ENCODE measurements around the gene EHHADH.
"Not testable (repeated sequence)": the region's sequence is repeated elsewhere in the genome, so short reads cannot be mapped to it uniquely, and the experiment has no call there.

Gene EHHADH

DNA sequence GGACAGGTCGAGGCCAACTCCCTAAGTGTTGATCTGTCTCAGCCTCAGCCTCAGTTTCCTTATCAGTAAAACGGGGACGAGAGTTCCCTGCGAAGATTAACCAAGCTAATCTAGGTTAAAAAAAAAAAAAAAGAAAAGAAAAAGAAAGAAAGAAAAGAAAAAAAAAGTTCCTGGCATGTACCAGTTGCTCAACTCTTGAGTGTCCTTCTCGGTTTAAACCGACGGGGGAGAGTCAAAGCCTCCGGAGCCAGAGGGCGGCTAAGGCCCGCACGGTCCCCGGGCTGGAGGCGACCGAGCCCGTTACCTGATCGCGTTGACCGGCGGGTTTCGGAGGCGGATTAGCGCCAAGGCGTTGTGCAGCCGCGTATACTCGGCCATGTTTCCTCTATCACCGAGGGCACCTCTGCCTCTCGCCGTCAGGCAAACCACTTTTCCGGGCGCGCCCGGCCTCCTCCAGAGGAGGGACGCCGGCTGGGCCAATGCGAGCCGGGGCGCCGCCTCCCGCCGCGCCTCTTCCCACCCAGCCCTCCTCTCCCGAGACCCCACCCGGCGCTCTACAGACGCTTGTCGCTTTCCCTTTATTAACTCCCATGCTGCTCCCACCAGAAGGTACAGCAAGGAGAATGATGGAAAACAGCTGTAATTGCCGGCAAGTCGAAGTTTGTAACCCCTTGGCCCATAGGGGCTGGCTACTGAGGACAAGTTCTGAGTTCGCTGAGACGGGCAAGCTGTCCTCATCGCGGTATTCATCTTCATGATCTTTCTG is at the start of gene EHHADH:
TSS of gene EHHADH (minus strand) at position 405 of the 766 bp plus-strand sequence. CDS start at position 378, 27 bp downstream.
- DNase-seq = no peak

DNA sequence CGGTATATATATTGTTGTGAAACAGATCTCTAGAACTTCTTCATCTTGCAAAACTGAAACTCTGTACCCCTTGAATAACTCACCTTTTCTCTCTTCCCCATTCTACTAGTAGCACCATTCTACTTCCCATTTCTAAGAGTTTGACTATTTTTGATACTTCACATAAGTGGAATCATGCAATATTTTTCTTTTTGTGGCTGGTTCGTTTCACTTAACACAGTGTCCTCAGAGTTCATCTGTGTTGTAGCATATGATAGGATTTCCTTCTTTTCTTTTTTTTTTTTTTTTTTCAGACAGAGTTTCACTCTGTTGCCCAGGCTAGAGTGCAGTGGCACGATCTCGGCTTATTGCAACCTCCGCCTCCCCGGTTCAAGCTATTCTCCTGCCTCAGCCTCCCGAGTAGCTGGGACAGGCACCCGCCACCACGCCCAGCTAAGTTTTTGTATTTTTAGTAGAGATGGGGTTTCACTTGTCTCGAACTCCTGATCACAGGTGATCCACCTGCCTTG is 46.1 kb upstream of the EHHADH start:
- not testable (repeated sequence) for DNase-seq

DNA sequence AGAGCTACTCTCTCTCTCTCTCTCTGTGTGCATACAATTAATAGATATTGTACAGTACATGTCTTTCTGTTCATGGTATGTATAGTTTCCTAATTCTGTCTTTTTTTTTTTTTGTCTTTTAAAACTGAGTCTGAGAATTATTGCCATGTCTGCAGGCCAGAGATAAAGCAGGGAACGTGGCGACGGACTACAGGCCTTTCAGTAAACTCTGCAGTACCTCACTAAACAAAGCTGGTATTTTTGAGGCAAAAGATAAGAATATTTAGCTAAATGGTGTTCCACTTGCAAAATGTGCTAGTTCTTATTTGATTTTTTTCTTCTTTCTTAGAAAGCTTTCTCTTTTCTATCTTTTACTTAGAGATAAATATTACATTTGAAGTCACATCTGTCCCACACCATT is 44.0 kb upstream of the EHHADH start:
- no peak for DNase-seq

DNA sequence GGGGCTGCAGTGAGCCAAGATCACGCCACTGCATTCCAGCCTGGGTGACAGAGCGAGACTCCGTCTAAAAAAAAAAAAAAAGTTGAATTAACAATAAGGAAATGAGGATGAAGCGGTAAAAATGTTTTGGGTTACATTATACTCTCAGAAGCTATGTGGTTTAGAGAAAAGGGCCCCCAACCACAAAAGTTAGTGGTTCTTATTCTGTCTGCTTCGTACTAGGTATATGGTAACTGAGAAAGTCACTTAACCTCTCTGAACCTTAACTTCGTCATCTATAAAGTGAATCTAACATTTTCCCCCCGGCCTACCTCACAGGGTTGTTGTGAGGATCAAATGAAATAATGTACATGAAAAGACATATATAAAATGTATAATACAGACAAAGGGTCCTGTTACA is 38.4 kb upstream of the EHHADH start:
- no peak for DNase-seq

DNA sequence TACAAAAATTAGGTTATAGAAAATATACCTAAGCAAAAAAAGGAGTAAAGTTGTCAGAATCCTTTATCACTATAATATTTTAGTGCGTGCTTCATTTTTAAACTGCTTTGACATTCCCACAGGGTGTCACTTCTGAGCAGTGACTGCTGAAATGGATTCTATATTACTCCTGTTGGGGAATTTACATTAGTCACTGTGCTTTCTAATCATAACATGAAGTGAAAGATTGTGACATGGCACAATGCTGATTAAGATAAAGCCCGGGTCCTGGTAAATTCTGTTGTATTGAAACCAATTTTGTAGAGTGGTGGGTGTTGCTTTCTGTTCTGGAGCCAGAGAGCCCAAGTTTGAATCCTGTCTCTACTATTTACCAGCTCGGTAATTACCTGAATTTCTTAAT is 36.4 kb upstream of the EHHADH start:
- no peak for DNase-seq

DNA sequence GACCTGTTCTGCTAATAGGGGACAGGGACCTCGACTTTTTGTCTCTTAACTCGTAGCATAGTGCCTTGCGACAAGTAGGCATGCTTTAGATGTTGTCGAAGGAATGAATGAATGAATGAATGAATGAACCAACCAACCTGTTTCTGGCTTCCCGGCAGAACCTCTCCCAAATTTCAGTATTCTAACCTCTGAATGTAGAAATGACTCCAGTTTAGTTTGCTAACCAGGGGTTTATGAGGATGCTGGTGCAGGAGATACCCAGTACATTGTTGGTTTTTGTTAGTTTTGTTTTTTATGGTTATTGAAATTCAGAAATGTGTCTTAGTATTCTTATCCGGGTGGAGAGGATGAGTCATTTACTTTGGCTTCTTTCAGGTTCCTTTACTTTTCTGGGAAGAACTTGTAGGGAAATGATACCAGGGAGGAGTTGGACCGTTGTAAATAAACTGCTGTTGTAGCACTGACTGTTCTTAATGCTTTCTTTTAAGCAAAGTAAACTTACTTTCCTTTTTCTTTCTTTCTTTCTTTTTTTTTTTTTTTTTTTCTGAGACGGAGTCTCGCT is 29.6 kb upstream of the EHHADH start:
- DNase-seq = no peak

DNA sequence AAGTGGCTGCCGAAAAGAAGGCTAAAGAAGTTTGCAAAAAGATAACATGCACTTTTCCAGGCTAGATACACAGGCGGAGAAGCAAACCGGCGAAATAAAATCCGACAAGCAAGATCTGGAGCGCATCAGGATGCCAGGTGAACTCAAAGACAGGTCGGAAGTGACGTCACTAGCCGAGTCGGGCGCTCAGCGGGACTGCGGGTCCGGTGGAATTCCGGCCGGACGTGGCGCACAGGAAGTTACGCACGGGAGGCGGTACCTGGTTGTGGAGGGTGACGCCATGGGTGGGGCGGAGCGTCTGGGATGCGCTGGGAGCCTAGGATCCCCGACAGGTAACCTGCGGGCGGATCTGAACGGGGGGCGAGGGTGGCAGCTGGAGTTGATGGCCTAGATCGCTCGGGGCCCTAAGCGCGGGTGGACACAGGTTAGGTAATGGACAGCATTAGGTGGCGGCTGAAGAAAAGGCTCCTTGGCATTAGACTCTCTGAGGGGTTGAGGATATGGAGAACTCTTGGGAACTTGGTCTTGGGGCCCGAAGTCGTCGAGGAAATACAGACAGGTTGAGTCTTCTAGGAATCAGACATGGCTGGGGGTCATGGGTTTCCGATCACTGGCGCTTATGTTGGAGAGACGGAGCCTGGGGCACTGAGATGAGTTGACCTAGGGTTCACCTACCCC is 29.0 kb upstream of the EHHADH start:
- peak; percentile 86 to 95 for DNase-seq

DNA sequence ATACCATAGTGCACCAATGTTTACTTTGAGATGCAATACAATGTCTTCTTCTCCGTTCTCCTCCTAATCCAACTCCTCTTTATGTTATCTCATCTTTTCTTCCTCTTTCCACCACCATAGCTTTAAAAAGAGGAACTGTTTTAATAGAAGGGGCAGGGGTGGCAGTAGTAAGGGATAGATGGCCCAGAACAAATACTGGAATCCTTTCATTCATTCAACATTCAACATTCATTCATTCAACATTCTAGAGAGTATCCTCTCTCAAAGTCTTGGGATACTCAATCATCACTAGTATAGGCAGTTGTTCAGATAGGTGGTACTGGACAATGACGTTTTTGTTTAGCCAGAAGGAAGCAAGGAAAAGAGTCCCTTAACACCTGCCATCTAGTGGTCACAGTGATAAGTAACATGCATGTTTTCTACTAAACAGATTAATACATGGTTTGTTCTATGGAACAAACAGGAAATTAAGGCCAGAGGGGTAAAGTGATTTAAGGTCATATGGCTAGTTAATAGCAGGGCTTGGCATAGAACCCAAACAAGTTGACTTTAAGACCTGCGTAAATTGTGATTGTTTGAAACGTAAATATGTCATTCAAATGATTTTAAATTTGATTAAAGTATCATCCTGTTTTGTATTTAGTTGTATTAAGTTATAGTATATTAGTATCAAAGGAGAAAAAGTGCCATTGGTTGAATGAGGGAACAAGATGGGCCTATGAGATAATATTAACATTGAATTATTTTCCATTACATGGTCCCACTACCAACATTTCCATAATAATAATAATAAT is 26.9 kb upstream of the EHHADH start:
- DNase-seq = peak in 1 of 2 experiments; percentile 6

DNA sequence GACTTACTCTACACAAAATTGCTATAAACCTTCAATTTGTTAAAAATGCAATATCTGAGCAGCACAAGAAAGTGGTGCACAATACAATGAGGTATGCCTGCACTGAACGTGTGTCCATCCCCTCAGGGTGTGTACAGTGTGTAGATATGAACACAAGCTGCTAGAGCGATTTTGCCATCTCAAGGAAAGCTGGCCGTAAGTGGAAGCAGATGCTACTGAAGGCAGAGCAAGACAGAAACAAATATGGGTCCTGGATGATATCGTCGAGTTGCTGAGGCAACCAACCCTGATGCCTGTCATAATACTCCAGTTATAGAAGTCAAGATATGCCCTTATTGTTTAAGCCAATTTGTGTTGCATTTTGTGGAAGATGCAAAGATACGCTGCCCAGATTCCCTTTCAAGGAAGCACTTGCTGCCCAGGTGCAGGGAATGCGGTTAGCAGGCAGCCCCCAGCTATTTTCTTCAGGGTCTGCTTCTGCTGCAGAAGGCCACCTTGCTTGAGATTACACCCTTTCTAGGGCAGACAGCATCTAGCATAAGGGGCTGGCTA is 25.8 kb upstream of the EHHADH start:
- no peak for DNase-seq

DNA sequence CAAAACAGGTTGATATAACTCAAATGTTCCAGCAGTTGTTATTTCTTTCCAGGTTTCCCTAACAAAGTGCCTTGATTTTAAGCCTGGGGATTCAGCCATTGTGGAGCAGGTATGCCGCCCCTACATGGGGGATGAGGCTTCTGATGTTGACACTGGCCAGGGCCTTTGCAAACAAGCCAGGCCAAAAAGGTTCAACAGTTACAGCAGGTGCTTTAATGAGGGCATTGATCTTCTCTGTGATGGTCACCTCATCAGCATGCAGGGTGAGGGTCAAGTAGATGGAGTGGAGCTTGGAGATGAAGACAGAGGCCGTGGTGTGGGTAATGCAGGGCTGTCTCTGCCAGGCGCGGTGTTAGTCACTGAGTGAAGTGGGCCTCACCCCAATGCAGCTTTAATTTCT is 22.6 kb upstream of the EHHADH start:
- DNase-seq = no peak

DNA sequence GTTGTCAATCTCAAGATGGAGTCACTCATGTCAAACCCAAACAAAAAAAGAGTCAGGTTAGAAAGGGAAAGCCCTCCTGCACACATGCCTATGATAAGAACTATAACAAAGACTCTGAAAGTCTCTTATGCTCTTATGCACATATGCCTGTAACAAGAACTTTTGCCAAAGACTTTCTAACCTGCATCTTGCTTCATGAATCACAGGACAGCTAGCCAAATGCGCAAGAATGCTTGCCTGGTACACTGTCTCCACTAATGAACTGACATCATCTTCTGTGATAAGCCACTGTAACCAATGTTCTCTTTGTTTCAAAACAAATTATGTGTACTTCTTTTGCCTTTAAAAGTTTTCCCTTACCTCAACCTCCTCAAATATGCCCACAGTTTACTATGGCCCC is 18.2 kb upstream of the EHHADH start:
- no peak for DNase-seq

DNA sequence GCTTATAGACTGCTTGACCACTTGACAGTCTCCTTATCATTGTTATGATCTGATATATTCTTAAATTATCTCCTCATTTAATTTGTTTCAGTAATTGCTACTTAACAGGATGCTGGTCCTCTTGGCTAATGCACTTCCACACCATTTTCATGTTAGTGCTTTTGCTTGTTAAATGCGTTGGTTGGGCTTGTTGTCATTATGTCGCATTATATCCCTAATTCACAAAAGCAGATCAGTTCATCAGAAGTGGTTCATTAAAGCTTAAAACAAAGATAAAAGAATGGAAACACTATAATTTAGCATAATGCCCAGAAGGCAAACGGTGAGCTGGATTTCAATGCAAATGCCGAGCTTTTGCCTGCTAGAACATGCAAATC is 17.1 kb upstream of the EHHADH start:
- no peak for DNase-seq

DNA sequence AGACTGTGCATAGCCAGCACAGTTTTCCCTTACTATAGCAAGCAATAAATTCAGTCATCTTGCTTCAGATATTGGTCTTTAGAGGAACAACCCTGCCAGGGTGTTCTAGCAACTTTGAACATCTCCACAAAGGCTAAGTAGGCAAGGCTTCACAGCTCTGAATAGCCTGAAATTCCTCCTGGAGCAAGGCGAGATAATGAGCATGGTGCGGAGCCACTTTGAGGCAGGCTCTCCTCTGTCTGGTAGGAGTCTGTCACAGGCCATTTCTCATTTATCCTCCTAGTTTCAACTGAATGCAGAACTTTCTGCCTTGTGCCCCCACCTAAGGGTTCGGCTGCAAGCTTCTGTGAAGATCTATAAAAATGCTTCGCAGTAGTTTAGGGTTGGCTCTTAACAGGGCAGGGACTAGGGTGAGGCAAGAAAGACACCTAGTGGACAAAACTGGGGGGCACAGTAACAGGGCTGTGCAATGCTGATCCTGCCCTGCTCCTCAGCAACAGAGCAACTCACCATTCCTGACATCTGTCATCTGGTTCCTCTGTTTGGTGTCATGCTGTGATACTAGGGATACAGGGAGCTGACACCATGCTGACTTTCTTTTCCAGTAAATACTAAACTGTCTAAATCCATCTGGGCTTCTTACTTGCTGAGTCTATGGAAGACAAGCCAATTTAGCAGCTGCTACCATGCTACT is 16.6 kb upstream of the EHHADH start:
- no peak for DNase-seq

DNA sequence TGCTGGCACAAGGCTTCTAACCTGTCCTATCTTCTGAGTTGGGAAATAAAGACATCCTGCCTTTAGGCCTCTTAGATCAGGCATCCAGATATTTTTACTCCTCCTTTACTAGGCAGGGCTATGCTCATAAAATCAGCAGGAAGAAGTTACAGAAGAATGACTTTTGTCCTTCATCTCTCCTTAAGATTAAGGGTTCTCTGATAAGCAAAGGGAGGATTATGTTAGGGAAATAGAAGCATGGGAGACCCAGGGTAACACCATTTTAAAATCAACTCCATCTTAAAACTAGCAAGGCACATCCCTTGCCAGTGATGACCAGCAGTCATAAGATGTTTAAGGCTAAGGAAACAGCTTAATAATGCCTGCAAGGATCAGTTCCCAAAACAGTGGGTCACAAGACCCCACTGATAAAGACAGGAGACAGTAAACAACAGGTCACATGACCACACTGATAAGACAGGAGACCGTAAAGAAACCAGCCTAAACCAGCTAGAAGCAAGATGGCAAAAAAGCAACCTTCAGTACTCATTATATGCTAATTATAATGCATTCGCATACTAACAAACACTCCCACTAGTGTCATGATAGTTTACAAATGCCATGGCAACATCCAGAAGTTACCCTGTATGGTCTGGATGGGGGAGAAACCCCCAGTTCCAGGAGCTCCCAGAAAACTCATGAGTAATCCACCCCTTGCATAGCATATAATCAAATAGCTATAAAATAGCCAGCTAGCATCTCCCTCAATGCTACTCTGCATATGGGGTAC is 14.5 kb upstream of the EHHADH start:
- no peak for DNase-seq

DNA sequence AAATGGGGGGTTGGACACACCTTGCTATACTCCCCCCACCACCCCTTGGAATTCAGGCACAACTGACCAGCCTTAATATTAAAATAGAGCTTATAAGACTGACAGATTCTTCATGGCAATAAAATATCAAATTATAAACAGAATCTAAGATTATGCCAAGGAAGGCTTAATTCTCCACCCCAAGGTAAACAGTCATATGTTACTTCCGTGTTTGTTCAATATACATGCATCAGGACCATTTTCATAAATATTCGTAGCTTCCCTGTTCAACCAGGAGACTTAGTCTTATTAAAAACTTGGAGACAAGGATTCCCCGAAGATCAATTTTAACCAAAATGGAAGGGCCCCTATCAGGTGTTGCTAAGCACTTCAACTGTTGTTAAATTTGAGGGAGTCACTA is 13.3 kb upstream of the EHHADH start:
- DNase-seq = no peak

DNA sequence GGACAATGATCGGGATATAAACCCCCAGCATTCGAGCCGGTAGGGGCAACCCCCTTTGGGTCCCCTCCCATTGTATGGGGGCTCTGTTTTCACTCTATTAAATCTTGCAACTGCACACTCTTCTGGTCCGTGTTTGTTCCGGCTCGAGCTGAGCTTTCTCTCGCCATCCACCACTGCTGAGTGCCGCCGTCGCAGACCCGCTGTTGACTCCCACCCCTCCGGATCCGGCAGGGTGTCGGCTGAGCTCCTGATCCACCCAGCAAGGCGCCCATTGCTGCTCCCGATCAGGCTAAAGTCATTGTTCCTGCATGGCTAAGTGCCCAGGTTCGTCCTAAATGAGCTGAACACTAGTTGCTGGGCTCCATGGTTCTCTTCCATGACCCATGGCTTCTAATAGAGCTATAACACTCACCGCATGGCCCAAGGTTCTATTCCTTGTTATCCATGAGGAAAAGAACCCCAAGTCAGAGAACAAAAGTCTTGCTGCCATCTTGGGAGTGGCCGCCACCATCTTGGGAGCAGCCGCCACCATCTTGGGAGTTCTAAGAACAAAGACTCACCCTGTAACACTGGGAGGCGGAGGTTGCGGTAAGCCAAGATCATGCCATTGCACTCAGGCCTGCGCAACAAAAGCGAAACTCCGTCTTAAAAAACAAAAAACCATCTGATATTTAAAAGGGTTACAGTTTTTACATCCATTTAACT is 11.2 kb upstream of the EHHADH start:
- DNase-seq = no peak

DNA sequence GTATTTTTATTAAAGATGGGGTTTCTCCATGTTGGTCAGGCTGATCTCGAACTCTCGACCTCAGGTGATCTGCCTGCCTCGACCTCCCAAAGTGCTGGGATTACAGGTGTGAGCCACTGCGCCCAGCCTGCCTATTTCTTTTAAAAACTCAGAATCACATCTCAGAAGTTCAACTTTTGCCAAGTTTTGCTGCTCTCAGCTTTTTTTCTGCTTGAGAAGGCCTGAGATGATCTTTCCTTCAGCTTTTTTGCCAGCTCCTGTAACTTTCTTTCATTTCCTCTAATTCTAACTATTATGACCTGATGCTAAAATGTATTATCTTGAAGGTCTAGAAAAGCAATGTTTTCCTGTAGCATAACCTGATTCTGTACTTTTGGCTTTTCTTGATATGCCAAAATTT is 9.6 kb upstream of the EHHADH start:
- no peak for DNase-seq

DNA sequence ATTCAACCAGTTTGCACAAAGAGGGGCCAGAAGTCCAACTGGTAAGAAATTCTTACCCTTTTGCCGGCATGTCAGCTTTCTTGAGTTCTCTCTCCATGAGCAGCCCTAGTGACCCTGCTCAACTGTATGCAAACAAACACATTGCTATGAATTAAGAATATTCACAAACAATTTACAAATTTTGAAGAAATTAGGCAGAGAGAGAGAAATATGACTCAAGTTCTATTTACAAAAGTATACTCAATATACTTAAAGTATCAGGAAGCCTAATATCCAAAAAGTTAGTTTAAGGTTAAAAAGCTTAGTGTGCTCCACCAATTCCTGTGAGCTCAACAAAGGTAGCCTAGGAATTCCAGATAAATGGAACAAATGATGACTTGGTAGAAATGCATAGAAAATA is 3.5 kb upstream of the EHHADH start:
- no peak for DNase-seq

DNA sequence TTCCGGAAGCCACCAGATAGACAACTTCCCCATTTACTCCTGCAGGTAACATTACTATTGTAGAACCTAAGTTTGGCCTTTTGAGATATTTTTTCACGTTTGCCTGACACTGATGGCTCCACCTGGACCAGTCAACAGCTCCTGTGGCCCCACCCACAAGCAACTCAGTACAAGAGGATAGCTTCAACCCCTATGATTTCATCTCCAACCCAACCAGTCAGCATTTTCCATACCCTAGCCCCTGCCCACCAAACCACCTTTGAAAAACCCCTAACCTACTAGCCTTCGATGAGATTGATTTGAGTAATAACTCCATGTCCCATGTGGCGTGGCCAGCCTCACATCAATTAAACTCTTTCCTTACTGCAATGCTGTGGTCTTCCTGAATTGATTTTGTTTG is 950 bp upstream of the EHHADH start:
- DNase-seq = no peak

DNA sequence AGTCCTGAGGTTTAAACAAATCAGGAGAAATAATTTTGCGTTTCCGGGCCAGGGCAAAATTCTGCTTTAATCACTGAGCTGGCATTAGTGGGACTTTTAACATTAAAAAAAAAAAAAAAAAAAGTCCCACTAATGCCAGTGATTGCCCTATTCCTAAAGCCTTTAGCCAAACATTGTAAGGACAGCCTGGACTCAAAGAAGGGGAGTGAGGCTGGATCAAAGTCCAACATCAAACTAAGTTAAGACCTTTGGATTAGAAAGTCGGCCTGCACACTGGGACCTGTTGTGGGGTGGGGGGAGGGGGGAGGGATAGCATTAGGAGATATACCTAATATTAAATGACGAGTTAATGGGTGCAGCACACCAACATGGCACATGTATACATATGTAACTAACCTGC is 716 bp downstream of the EHHADH start:
- not testable (repeated sequence) for DNase-seq

DNA sequence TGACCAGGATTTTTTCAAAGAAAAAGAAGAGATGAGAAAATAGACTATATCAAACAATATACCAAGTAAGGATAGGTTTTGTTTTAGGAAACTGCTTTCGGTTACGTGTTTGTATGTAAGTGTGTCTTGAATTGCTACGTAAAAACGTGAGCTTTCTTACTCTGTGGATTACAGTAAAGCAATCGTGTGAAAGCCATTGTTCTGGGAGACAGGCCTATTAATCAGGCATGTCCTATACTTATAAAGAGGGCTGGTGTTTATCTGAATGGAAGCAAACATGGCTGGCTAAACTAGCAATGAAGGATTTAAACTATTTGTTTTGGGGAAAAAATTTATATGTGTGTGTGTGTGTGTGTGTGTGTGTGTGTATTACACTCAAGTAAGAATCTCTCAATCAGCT is 2.6 kb downstream of the EHHADH start:
- DNase-seq = no peak
